ENCODE measurements around the gene PPM1F. TPM values are rescaled to one million over a fixed set of nuclear protein-coding genes. Genes with fewer than 3 reads are reported as not detected.

PPM1F gene
- total RNA-seq, 2 donors from 2014 or later, result 37.6 to 49.2 TPM

DNA sequence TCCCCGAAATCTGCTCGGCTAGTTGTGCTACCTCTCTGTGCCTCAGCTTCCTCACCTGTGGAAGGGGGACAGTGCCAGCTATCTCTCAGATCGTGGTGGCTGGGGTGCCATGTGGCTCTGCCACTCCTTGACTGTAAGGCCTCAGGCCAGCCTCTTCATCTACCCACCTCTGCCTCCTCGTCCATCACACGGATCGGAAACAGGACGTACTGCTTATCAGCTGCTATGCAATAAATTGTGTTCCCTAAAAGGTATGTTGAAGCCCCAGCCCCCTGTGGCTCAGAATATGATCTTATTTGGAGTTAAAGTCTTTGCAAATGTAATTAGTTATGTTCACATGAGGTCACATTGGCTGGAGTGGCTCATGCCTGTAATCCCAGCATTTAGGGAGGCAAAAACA is 7.8 kb downstream of the PPM1F start:
- no peaks in the 10 kb centered on the region for H3K9me3 Mint-ChIP-seq

DNA sequence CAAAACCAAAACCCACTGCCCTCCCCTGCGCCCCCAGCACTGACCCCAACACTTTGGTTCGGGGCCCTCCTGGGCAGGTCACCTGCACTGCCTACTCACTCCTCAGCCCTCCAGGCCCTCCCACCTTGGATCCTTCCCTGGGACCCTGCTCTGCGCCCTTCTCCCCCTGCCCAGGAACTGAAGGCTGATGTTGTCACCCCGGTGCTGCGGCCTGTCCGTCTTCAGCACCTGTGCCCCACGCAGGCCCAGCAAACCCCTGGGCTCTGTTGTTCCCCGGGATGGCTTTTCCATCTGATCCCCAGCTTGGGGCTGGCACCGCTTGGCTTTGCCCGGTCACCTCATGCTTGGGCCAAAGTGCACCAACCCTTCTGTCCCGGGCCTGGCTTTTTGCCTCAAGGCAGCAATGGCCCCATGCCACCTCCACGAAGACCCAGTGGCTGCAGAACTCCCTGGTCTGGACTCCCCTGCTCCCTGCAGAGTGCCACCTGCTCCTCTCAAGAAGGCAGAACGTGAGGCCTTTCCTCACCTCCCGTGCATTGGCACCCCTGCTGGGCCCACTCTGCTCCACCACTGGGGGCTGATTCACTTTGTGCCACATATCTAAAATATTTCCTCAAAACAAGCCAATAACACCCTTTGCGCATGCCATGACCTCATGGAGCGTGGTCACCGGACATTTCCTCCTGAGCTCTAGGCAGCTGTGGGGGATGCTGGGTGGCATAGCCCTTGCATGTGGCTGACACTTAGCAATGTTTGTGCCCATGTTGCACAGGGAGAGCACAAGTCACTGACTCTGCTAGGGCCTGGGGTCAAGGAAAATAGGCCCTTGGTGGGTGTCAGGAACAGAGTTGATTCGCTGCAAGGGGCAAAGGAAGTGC is 8.8 kb downstream of the PPM1F start:
- TF ChIP-seq, protein P1, sequence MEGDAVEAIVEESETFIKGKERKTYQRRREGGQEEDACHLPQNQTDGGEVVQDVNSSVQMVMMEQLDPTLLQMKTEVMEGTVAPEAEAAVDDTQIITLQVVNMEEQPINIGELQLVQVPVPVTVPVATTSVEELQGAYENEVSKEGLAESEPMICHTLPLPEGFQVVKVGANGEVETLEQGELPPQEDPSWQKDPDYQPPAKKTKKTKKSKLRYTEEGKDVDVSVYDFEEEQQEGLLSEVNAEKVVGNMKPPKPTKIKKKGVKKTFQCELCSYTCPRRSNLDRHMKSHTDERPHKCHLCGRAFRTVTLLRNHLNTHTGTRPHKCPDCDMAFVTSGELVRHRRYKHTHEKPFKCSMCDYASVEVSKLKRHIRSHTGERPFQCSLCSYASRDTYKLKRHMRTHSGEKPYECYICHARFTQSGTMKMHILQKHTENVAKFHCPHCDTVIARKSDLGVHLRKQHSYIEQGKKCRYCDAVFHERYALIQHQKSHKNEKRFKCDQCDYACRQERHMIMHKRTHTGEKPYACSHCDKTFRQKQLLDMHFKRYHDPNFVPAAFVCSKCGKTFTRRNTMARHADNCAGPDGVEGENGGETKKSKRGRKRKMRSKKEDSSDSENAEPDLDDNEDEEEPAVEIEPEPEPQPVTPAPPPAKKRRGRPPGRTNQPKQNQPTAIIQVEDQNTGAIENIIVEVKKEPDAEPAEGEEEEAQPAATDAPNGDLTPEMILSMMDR (conservative IDR thresholded peaks at IDR 0.05), result no peak
- H3K36me3 ChIP-seq (ENCODE audit: control insufficient read depth, insufficient read depth, low read length), result peaks cover 27% of the 10 kb centered on the region
- H3K4me3 ChIP-seq (ENCODE audit: low read length), result no peak overlapping the region
- H3K9me3 ChIP-seq (ENCODE audit: control insufficient read depth, low read length), result no peaks in the 10 kb centered on the region
- H3K9ac ChIP-seq (ENCODE audit: extremely low read depth, low read length, poor library complexity, severe bottlenecking), result no peak overlapping the region
- H3K4me1 Mint-ChIP-seq, result peaks cover 22% of the 10 kb centered on the region
- H3K36me3 Mint-ChIP-seq (ENCODE audit: low read depth), result peaks cover 16% of the 10 kb centered on the region
- H3K27me3 ChIP-seq (ENCODE audit: control insufficient read depth, insufficient read depth, low read length, poor library complexity, severe bottlenecking), result no peaks in the 10 kb centered on the region
- H3K4me3 Mint-ChIP-seq, result no peak overlapping the region
- H3K27ac Mint-ChIP-seq, result no peak overlapping the region
- H3K27me3 Mint-ChIP-seq (ENCODE audit: insufficient read depth), result no peaks in the 10 kb centered on the region
- no peak overlapping the region for H3K27ac ChIP-seq (ENCODE audit: low read depth, low read length)
- H3K9me3 Mint-ChIP-seq, result no peaks in the 10 kb centered on the region
- 93 to 94% methylated on average over 9 to 18 of the region's 18 CpGs for WGBS, 2 experiments (ENCODE audit: insufficient coverage in 1 of 2, insufficient read length in 1 of 2)
- no peak for DNase-seq
- H3K4me1 ChIP-seq (ENCODE audit: control insufficient read depth, insufficient read depth, low read length), result peaks cover 5% of the 10 kb centered on the region

More for the DNA sequence above, 7.8 kb downstream of the PPM1F start:
- peaks cover 16% of the 10 kb centered on the region for H3K36me3 Mint-ChIP-seq (ENCODE audit: low read depth)
- no peak overlapping the region for H3K27ac ChIP-seq (ENCODE audit: low read depth, low read length)
- H3K4me1 ChIP-seq (ENCODE audit: control insufficient read depth, insufficient read depth, low read length), result peaks cover 5% of the 10 kb centered on the region
- no peak overlapping the region for H3K4me3 ChIP-seq (ENCODE audit: low read length)
- H3K27me3 ChIP-seq (ENCODE audit: control insufficient read depth, insufficient read depth, low read length, poor library complexity, severe bottlenecking), result no peaks in the 10 kb centered on the region
- H3K9me3 ChIP-seq (ENCODE audit: control insufficient read depth, low read length), result no peaks in the 10 kb centered on the region
- H3K4me1 Mint-ChIP-seq, result peaks cover 22% of the 10 kb centered on the region
- H3K9ac ChIP-seq (ENCODE audit: extremely low read depth, low read length, poor library complexity, severe bottlenecking), result no peak overlapping the region
- H3K27ac Mint-ChIP-seq, result no peak overlapping the region
- TF ChIP-seq, protein P1 (conservative IDR thresholded peaks at IDR 0.05), result no peak
- peaks cover 23% of the 10 kb centered on the region for H3K36me3 ChIP-seq (ENCODE audit: control insufficient read depth, insufficient read depth, low read length)
- DNase-seq, result no peak
- WGBS, 2 experiments (ENCODE audit: insufficient coverage in 1 of 2, insufficient read length in 1 of 2), result 96 to 100% methylated on average over 4 to 7 of the region's 7 CpGs
- H3K27me3 Mint-ChIP-seq (ENCODE audit: insufficient read depth), result no peaks in the 10 kb centered on the region
- H3K4me3 Mint-ChIP-seq, result no peak overlapping the region

DNA sequence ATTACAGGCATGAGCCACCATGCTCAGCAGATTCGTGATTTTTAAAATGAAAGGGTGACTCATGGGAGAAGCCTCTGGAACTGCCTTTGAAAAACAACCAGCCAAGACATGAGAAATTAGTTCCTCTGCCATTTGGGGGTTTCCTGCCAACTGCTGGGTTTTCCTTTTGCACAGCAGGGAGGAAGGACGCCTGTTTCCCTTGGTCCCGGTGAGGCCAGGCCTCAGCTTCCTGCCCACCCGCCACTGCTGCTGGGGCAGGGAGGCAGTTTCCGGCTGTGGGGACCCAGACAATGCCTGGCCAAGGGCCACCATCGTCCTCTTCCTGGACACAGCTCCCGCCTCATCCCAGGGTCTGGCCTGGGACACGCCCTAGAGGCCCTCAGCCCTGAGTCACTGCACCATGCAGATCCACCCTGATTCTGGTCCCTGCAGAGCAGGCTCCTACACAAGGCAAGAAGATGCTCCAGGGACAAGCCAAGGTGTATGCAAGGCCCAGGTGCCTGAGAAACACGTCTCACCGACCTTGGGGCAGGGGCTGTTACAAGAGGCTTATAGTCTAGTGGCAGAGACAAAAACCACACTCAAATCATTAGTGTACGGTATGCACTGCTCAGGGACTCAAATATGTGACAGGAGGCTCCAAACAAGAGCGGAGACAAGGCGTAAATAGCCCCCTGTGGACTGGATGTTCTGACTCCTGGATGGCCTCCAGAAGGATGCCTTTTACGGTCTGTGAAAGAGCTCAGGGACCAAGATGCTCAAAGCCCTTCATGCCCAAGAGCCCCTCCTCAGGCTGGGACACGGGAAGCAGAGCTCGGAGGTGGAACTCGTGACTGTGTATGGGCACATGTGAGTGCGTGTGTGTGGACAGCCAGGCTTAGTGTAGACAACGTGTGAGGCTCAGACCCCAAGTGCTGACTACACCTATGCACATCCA is 10.0 kb downstream of the PPM1F start:
- H3K4me1 Mint-ChIP-seq, result peaks cover 18% of the 10 kb centered on the region
- Histone ChIP-seq H3K27ac (ENCODE audit: low read depth, low read length) (no peak overlapping the region), H3K36me3 (ENCODE audit: control insufficient read depth, insufficient read depth, low read length) (peaks cover 29% of the 10 kb centered on the region), H3K4me3 (ENCODE audit: low read length) (no peak overlapping the region), H3K4me1 (ENCODE audit: control insufficient read depth, insufficient read depth, low read length) (peaks cover 8% of the 10 kb centered on the region), H3K9me3 (ENCODE audit: control insufficient read depth, low read length) (no peaks in the 10 kb centered on the region), H3K9ac (ENCODE audit: extremely low read depth, low read length, poor library complexity, severe bottlenecking) (no peak overlapping the region), H3K27me3 (ENCODE audit: control insufficient read depth, insufficient read depth, low read length, poor library complexity, severe bottlenecking) (no peaks in the 10 kb centered on the region)
- TF ChIP-seq, protein P1 (conservative IDR thresholded peaks at IDR 0.05), result no peak
- H3K4me3 Mint-ChIP-seq, result no peak overlapping the region
- 90 to 92% methylated on average over 11 to 19 of the region's 19 CpGs for WGBS, 2 experiments (ENCODE audit: insufficient coverage in 1 of 2, insufficient read length in 1 of 2)
- peaks cover 17% of the 10 kb centered on the region for H3K36me3 Mint-ChIP-seq (ENCODE audit: low read depth)
- no peaks in the 10 kb centered on the region for H3K9me3 Mint-ChIP-seq
- H3K27me3 Mint-ChIP-seq (ENCODE audit: insufficient read depth), result no peaks in the 10 kb centered on the region
- no peak for DNase-seq
- H3K27ac Mint-ChIP-seq, result no peak overlapping the region
